22Rv1 (cell line): ENCODE measurements around the gene PLSCR1.

Experiments
- CTCF ChIP-seq: fragments of 450-650 bp; IDR thresholded peaks from 2 replicates; pipeline ENCODE4 v1.5.1; 2017; ENCODE audit warnings: mild to moderate bottlenecking
- ZFX ChIP-seq: fragments of 450-650 bp; IDR thresholded peaks from 2 replicates; pipeline ENCODE4 v1.6.1; 2017; ENCODE audit warnings: antibody characterized with exemption, borderline replicate concordance

- TF ChIP-seq CTCF (no peak), ZFX (no peak)
Observed at GRCh38 chr3:146554151-146554760, 9.8 kb upstream of the PLSCR1 start.
